HFF-Myc (cell line): ENCODE measurements around the gene PTPRN2.

Experiments
- DNase-seq: peaks from one replicate; pipeline ENCODE4 v3.0.0-alpha.2; 2011; ENCODE audit warnings: low read depth; ENCODE audit errors: extremely low read depth
- H3K4me3 ChIP-seq: replicated peaks from 2 replicates; pipeline ENCODE4 v1.5.1; 2011; ENCODE audit warnings: low read depth, mild to moderate bottlenecking, control low read depth, low read length
- TF ChIP-seq, protein P1 (sequence below): IDR thresholded peaks from 2 replicates; pipeline ENCODE4 v1.5.1; 2012; ENCODE audit warnings: mild to moderate bottlenecking, low read depth, low read length, control low read depth; ENCODE audit errors: missing control alignments

The PTPRN2 gene

DNA sequence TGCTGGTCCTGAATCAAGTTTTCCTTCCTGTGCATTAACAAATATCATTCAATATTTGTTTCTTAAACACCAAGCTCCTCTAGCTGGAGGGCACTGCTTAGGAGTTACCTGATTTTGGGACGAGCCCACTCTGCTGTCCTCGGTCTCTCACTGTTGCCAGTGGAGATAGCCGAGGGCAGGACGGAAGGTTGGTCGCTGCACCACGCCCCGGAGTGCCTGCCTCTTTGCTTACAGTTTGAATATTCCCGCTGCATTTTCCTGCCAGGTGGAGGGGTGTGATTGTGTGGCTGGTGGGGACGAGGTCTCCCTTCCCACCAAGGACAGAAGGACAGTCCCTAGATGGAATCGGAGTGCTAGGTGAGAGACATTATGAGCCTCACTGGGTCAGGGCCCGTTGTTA, 1049.3 kb downstream of the PTPRN2 start:
- TF ChIP-seq, protein P1, sequence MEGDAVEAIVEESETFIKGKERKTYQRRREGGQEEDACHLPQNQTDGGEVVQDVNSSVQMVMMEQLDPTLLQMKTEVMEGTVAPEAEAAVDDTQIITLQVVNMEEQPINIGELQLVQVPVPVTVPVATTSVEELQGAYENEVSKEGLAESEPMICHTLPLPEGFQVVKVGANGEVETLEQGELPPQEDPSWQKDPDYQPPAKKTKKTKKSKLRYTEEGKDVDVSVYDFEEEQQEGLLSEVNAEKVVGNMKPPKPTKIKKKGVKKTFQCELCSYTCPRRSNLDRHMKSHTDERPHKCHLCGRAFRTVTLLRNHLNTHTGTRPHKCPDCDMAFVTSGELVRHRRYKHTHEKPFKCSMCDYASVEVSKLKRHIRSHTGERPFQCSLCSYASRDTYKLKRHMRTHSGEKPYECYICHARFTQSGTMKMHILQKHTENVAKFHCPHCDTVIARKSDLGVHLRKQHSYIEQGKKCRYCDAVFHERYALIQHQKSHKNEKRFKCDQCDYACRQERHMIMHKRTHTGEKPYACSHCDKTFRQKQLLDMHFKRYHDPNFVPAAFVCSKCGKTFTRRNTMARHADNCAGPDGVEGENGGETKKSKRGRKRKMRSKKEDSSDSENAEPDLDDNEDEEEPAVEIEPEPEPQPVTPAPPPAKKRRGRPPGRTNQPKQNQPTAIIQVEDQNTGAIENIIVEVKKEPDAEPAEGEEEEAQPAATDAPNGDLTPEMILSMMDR, result no peak
- H3K4me3 ChIP-seq, result no peak overlapping the region
- no peak for DNase-seq

GRCh38 chr7:157537056-157537455, 1050.6 kb downstream of the PTPRN2 start:
- TF ChIP-seq, protein P1, result no peak
- no peak overlapping the region for H3K4me3 ChIP-seq
- no peak for DNase-seq

DNA sequence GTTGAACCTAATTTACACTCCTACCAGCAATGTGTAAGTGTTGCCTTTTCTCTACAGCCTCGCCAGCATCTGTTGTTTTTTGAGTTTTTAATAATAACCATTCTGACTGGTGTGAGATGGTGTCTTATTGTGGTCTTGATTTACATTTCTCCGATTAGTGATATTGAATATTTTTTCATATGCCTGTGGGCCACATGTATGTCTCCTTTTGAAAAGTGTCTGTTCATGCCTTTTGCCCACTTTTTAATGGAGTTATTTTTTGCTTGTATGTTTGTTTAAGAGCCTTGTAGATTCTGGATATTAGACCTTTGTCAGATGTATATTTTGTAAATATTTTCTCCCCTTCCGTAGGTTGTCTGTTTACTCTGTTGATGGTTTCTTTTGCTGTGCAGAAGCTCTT, 1055.6 kb downstream of the PTPRN2 start:
- H3K4me3 ChIP-seq, result no peak overlapping the region
- TF ChIP-seq, protein P1, result no peak
- no peak for DNase-seq

DNA sequence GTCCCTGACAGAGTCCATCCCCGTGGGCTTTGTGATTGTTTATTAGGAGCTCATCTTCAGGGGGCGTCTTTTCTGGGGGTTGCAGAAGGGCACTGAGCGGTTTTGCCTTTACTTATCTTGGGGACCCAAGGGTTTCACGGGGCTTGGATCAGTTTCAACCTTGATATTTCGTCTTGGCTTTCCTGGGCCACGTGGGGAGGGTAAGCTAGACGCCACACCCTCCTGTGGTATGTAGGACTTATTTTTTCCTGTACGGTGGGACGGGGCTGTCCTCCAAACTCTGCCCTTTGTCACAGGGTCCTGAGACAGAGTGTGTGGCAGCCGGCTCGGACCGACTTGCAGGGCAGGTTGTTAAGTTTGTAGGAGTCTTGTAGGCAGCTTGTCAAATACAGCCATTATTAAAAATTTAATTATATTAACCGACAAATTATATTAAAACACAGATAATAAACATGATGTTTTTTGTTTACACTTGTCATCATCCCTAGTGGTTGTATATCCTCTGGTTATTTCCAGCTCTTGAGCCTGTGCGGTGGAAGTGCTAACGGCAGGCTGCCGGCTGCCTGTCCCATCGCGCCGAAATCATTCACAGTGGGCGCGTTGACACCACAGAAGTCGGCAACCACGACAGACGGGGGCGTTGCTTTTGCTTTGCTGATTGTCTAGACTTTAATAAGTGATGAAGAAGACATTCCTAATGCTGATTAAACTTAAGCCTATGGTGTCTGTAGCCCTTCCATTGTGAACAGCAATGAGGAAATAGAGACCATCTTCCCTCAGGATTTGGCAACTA, 1057.7 kb downstream of the PTPRN2 start:
- H3K4me3 ChIP-seq, result no peak overlapping the region
- TF ChIP-seq, protein P1, result no peak
- no peak for DNase-seq

DNA sequence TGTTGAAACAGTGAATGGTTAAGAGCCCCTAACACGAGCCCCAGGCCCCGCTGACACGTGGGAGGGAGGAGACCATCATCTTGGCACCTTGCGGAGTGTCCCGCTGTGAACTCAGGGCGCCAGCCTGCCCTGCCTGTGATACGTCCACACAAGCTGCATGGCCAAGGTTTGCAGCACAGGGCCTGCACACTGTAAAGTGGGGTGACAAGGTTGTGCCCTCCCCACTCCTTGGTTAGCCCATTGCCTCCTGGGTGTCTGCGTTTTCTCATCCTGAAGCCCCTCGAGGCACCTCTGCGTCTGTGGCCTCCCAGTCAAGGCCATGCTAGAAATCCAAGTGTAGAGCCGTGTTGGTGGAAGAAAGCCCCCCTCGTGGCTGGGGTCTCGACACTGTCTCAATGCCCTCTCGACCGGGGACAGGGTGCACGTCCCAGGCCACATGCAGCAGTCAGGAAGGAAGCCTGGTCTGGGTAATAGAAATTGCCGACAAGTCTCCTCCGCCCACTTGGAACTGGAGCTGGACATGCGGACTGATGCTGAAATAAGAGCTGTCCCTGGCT, 1058.8 kb downstream of the PTPRN2 start:
- no peak for DNase-seq
- no peak overlapping the region for H3K4me3 ChIP-seq
- TF ChIP-seq, protein P1, result no peak

GRCh38 chr7:157527686-157528085, 1059.9 kb downstream of the PTPRN2 start:
- TF ChIP-seq, protein P1, result no peak
- H3K4me3 ChIP-seq, result no peak overlapping the region
- no peak for DNase-seq
